IPS-20b (cell line): ENCODE measurements around the gene NF2.

Experiments used
- H3K27ac ChIP-seq: one replicate; pipeline ENCODE4 v1.5.1; 2013; ENCODE audit warnings: low read length
- H3K27me3 ChIP-seq: 2 replicates; pipeline ENCODE4 v1.6.1; 2013; ENCODE audit warnings: mild to moderate bottlenecking, low read length, inconsistent platforms; ENCODE audit not compliant: insufficient read depth
- H3K36me3 ChIP-seq: 2 replicates; pipeline ENCODE4 v1.6.1; 2013; ENCODE audit warnings: low read depth, mild to moderate bottlenecking, inconsistent platforms, low read length, moderate library complexity; ENCODE audit not compliant: insufficient read depth
- H3K4me1 ChIP-seq: 2 replicates; pipeline ENCODE4 v1.6.1; 2013; ENCODE audit warnings: mild to moderate bottlenecking, control low read depth, inconsistent platforms, low read length, moderate library complexity; ENCODE audit not compliant: insufficient read depth
- H3K4me3 ChIP-seq: 2 replicates; pipeline ENCODE4 v1.5.1; 2013; ENCODE audit warnings: mild to moderate bottlenecking, low read length, inconsistent platforms
- H3K9ac ChIP-seq: 2 replicates; pipeline ENCODE4 v1.6.1; 2013; ENCODE audit warnings: low read depth, mild to moderate bottlenecking, inconsistent platforms, low read length, moderate library complexity
- H3K9me3 ChIP-seq: 2 replicates; pipeline ENCODE4 v1.6.1; 2013; ENCODE audit warnings: mild to moderate bottlenecking, low read depth, low read length, inconsistent platforms; ENCODE audit not compliant: insufficient read depth

Gene NF2

DNA sequence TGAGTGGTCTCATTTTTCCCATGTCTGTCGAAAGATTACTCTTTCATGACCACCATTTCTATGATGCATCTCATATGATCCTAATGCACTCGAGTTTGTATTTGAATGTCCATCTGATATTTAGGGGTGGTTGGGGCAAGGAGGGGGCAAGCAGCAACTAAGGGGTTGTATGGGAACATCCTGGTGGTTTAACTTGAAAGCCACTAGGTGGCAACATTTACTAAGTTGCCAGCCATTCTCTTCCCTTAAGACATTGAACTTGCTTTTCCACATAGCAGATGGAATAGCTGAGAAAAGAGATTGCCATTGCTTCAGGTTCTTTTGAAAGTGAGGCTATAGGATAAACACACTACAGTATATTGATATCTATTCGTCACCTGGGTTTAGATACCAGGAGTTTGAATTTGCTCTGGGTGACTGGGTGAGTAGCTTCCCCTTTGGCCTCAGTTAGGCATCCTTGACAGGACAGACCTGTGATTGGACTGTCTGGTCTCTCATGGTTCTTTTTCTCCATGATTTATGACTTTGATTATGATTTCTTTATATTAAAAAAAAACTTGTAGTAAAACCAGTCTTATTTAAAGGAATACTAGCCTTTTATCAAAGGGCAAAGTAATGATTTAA is 32.4 kb downstream of the NF2 start:
- H3K36me3 ChIP-seq, result peaks cover 12% of the 10 kb centered on the region
- no peaks in the 10 kb centered on the region for H3K9me3 ChIP-seq
- no peaks in the 10 kb centered on the region for H3K27me3 ChIP-seq
- no peak overlapping the region for H3K9ac ChIP-seq
- no peaks in the 10 kb centered on the region for H3K4me1 ChIP-seq
- H3K4me3 ChIP-seq, result no peak overlapping the region
- no peak overlapping the region for H3K27ac ChIP-seq

DNA sequence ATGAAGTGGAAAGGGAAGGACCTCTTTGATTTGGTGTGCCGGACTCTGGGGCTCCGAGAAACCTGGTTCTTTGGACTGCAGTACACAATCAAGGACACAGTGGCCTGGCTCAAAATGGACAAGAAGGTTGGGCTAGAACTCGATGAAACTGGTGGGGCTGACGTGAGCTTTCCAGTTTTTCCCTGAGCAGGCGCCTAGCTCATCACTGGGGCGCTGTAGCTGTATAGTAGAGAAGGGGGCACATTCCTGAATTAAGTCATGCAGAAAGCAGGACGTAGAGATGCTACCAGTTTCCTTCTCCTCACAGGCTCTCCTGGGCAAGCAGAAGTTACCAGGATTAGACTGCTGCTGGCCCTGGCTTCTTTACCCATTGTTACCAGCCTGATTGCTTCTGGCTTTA is 33.3 kb downstream of the NF2 start:
- Histone ChIP-seq H3K4me1 (no peaks in the 10 kb centered on the region), H3K27me3 (no peaks in the 10 kb centered on the region), H3K9ac (no peak overlapping the region), H3K27ac (no peak overlapping the region), H3K4me3 (no peak overlapping the region), H3K36me3 (peaks cover 12% of the 10 kb centered on the region), H3K9me3 (no peaks in the 10 kb centered on the region)

DNA sequence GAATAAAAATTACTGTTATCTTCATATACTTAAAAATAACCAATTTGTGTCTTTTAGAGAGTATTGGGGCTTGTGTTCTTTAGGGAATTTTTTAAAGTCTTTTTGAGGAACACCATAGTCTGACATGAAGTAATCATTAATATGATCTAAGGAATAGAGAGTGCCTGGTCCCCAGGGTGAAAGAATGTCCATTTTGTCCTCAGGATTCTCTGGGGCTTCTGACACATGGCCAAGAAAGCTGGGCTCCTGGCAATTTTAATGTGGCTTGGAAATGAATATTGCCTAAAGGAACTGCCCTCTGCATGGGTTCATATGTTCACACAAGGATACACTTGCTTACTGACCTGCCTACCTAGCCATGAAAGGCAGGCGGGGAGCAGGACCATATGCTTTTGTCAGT is 33.7 kb downstream of the NF2 start:
- no peaks in the 10 kb centered on the region for H3K27me3 ChIP-seq
- H3K4me3 ChIP-seq, result no peak overlapping the region
- no peaks in the 10 kb centered on the region for H3K9me3 ChIP-seq
- H3K9ac ChIP-seq, result no peak overlapping the region
- no peaks in the 10 kb centered on the region for H3K4me1 ChIP-seq
- H3K36me3 ChIP-seq, result peaks cover 14% of the 10 kb centered on the region
- no peak overlapping the region for H3K27ac ChIP-seq

DNA sequence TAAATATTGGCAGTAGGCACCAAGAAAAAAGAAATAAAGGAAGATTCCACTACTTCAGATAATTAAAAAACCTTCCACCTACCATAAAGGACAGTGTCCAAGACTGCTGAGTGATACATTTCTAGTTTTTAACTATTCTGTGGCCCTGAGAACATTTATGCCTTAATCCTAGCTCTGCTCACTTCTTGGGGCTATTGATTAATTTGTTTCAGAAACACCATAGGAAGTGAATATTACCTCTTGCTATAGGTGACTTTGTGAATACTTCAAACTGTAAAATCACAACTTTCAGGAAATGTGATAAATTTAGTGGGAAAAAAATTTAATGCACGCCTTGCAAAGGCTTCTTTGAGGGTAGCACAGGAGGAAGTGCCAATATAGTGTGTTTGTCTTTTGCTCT is 35.2 kb downstream of the NF2 start:
- H3K9me3 ChIP-seq, result no peaks in the 10 kb centered on the region
- H3K36me3 ChIP-seq, result peaks cover 21% of the 10 kb centered on the region
- no peaks in the 10 kb centered on the region for H3K4me1 ChIP-seq
- H3K4me3 ChIP-seq, result no peak overlapping the region
- no peaks in the 10 kb centered on the region for H3K27me3 ChIP-seq
- H3K9ac ChIP-seq, result no peak overlapping the region
- no peak overlapping the region for H3K27ac ChIP-seq

DNA sequence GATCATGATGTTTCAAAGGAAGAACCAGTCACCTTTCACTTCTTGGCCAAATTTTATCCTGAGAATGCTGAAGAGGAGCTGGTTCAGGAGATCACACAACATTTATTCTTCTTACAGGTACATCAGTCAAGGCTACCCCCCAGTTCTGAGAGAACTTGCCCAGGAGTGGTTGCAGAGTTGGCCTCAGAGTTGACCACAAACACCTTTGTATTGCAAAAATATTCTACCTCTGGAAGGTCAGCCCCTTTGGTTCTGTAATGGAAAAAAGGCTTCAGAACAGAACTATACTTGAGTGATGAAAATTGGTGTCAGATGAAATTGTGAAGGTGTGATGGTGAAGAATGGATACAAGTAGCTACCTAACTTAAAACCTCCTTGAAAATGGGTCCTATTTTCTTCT is 35.7 kb downstream of the NF2 start:
- Histone ChIP-seq H3K27me3 (no peaks in the 10 kb centered on the region), H3K36me3 (peaks cover 21% of the 10 kb centered on the region), H3K27ac (no peak overlapping the region), H3K9ac (no peak overlapping the region), H3K9me3 (no peaks in the 10 kb centered on the region), H3K4me1 (no peaks in the 10 kb centered on the region), H3K4me3 (no peak overlapping the region)

DNA sequence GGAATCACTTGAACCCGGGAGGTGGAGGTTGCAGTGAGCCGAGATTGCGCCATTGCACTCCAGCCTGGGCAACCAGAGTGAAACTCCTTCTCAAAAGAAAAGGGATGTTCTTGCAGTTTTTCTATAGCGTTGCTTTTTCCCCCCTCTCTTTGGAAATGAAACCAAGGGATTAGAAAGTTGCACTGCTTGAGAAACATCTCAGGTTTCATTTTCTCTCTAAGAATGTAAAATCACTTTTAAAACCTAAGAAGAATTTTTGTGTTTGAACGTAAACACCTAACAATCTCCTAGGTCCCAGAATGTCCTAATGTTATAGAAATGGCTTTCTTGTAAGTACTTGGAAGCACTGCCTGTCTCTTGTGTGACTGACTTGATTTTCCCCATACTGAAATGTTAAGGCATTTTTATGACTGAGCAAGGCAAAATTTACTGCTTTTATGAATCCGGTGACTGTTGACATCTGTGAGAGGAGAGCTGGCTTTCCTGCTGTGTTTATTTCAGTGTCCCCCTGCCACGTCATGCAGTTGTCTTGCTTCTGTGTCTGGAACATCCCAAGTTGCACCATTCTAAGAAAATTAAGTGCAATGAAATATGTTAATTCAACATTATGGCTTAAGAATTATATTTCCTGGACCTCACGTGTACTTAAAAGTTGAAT is 37.7 kb downstream of the NF2 start:
- H3K4me3 ChIP-seq, result no peak overlapping the region
- H3K4me1 ChIP-seq, result no peaks in the 10 kb centered on the region
- peaks cover 26% of the 10 kb centered on the region for H3K36me3 ChIP-seq
- no peak overlapping the region for H3K27ac ChIP-seq
- H3K27me3 ChIP-seq, result no peaks in the 10 kb centered on the region
- H3K9me3 ChIP-seq, result no peaks in the 10 kb centered on the region
- H3K9ac ChIP-seq, result no peak overlapping the region

DNA sequence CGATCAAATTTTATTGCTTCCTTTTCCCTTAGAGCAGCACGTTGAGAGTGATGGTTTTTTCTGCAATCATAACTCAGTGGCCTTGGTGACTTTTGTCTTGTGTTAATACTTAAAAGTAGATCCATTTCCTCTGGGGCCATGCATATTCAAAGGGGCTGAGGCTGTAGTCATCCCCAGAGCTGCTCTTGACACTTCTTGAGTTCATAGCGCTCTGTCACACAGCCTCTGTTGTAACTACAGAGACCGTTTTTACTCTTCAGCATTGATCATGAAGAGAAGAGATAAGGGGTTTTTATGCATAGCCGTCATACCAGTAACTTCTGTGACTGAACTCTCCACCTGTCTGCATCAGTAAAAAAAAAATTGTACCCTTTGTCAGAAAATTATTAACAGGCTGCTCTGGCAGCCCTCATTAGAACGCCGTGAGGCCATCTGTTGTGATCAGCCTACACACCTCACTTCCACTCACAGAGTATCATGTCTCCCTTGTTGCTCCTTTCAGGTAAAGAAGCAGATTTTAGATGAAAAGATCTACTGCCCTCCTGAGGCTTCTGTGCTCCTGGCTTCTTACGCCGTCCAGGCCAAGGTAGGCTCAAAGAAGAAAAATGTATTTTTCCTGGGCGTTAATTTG is 38.4 kb downstream of the NF2 start:
- Histone ChIP-seq H3K9me3 (no peaks in the 10 kb centered on the region), H3K27ac (no peak overlapping the region), H3K27me3 (no peaks in the 10 kb centered on the region), H3K36me3 (peaks cover 26% of the 10 kb centered on the region), H3K9ac (no peak overlapping the region), H3K4me1 (no peaks in the 10 kb centered on the region), H3K4me3 (no peak overlapping the region)

DNA sequence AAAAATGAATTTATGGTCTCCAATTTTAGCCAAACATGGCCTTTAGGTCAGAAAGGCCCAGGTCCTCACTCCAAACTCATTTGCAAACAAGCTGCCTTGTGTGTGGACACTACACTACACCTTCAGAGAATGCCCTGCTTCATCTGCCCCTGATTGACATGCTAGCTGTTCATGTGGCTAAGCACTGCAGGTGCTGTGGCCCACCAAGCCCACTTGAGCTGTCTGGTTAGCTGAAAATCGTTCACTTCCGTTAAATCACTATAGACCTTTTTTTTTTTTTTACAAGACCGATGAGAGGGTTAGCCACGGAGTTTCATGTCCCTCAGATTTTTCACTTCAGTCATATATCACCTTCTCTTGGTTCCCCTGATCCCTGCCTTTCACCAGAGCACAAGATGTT is 39.3 kb downstream of the NF2 start:
- Histone ChIP-seq H3K9me3 (no peaks in the 10 kb centered on the region), H3K36me3 (peaks cover 21% of the 10 kb centered on the region)

DNA sequence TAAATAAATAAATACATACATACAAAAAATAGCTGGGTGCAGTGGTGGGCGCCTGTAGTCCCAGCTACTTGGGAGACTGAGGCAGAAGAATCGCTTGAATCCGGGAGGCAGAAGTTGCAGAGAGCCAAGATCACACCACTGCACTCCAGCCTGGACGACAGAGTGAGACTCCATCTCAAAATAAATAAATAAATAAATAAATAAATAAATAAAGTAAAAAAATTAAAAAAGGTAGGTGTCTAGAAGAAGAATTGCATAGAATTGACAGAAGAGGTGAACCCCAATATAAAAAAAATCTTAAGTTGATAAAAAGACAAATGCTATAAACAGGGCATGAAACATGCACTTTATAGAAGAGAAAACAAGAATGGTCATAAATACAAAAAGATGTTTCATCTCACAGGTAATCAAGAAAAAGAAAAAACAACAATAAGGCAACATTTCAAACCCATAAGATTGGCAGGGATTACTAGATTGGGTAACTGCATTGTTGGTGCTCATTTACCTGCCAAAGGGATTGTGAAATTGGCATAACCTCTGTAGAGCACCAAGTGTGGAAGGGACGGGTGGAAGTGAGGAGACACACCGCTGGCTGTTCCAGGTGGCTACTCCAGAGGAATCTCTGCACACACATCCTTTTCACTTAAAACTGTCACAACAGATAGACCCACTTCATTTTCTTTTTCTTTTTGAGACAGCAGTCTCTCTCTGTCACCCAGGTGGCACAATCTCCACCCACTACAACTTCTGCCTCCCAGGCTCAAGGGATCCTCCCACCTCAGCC is 44.7 kb downstream of the NF2 start:
- Histone ChIP-seq H3K36me3 (peaks cover 11% of the 10 kb centered on the region), H3K9me3 (no peaks in the 10 kb centered on the region), H3K4me1 (peaks cover 8% of the 10 kb centered on the region), H3K27ac (no peak overlapping the region), H3K27me3 (no peaks in the 10 kb centered on the region), H3K4me3 (no peak overlapping the region), H3K9ac (no peak overlapping the region)

More for the DNA sequence above, 39.3 kb downstream of the NF2 start:
- no peak overlapping the region for H3K9ac ChIP-seq
- H3K4me1 ChIP-seq, result no peaks in the 10 kb centered on the region
- H3K27me3 ChIP-seq, result no peaks in the 10 kb centered on the region
- H3K4me3 ChIP-seq, result no peak overlapping the region
- no peak overlapping the region for H3K27ac ChIP-seq

DNA sequence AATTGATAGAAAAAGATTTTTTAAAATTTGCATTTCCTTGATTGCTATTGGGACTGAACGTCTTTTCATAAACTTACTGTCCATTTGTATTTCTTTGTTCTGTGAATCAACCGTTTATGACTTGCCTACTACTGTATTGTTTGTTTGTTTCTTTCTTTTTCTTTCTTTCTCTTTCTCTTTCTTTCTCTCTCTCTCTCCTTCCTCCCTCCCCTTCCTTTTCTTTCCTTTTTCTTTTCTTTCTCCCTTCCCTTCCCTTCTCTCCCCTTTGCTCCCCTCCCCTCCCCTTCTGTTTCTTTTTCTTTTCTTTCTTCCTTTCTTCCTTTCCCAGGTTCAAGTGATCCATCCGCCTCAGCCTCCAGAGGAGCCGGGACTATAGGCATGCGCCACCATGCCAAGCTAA is 46.9 kb downstream of the NF2 start:
- H3K9me3 ChIP-seq, result no peaks in the 10 kb centered on the region
- no peaks in the 10 kb centered on the region for H3K27me3 ChIP-seq
- no peak overlapping the region for H3K9ac ChIP-seq
- peaks cover 8% of the 10 kb centered on the region for H3K4me1 ChIP-seq
- H3K36me3 ChIP-seq, result peaks cover 11% of the 10 kb centered on the region
- no peak overlapping the region for H3K4me3 ChIP-seq
- H3K27ac ChIP-seq, result no peak overlapping the region

DNA sequence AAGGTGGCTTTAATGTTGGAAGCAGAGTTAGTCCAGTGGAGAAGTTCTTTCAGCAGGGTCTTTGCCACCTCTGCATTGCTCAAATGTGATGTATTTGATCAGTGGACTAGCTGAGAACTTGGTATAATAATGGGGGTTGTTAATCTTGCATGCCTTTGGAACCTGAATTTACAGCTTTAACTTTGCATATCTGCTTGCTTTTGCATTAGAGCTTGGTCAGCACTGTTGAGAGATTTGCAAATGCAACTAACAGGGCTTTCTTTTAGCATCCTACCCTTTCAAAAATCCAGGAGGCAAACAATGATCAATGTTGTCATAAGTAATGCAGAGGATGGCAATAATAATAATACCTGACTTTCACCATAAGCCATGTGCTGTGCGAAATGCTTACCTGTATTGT is 48.2 kb downstream of the NF2 start:
- peaks cover 8% of the 10 kb centered on the region for H3K4me1 ChIP-seq
- H3K9me3 ChIP-seq, result no peaks in the 10 kb centered on the region
- H3K27ac ChIP-seq, result no peak overlapping the region
- H3K4me3 ChIP-seq, result no peak overlapping the region
- H3K27me3 ChIP-seq, result no peaks in the 10 kb centered on the region
- peaks cover 11% of the 10 kb centered on the region for H3K36me3 ChIP-seq
- H3K9ac ChIP-seq, result no peak overlapping the region; the same call in 1 of the 2 replicates
